H9 (cell line): ENCODE measurements around the gene SWI5. TPM values are rescaled to one million over a fixed set of nuclear protein-coding genes. Genes with fewer than 3 reads are reported as not detected.

Experiments
- DNase-seq: peaks from one replicate; pipeline ENCODE4 v3.0.0-alpha.2; 2017
- H2AFZ ChIP-seq: one replicate; pipeline ENCODE4 v1.6.1; 2013; ENCODE audit warnings: mild to moderate bottlenecking, low read length, control low read depth, moderate library complexity
- H2AK5ac ChIP-seq: 2 replicates; pipeline ENCODE4 v1.6.1; 2013; ENCODE audit warnings: low read length, control low read depth, mixed read lengths; ENCODE audit not compliant: insufficient read length
- H2BK120ac ChIP-seq: one replicate; pipeline ENCODE4 v1.6.1; 2013; ENCODE audit warnings: low read depth, mild to moderate bottlenecking, low read length, control low read depth, inconsistent platforms; ENCODE audit not compliant: poor library complexity, severe bottlenecking
- H2BK12ac ChIP-seq: 2 replicates; pipeline ENCODE4 v1.6.1; 2013; ENCODE audit warnings: low read length, control low read depth, mixed read lengths, low read depth; ENCODE audit not compliant: insufficient read length
- H2BK15ac ChIP-seq: 2 replicates; pipeline ENCODE4 v1.6.1; 2013; ENCODE audit warnings: low read depth, low read length, control low read depth
- H2BK20ac ChIP-seq: one replicate; pipeline ENCODE4 v1.6.1; 2013; ENCODE audit warnings: low read depth, mild to moderate bottlenecking, low read length, control low read depth, inconsistent platforms; ENCODE audit not compliant: poor library complexity, severe bottlenecking
- H2BK5ac ChIP-seq: 2 replicates; pipeline ENCODE4 v1.6.1; 2013; ENCODE audit warnings: low read length, control low read depth, mixed read lengths; ENCODE audit not compliant: insufficient read length
- H3K14ac ChIP-seq: 2 replicates; pipeline ENCODE4 v1.6.1; 2013; ENCODE audit warnings: low read length, control low read depth; ENCODE audit not compliant: insufficient read depth
- H3K18ac ChIP-seq: 2 replicates; pipeline ENCODE4 v1.6.1; 2013; ENCODE audit warnings: low read depth, mild to moderate bottlenecking, mixed read lengths, low read length, control low read depth; ENCODE audit not compliant: insufficient read length
- H3K23ac ChIP-seq: 2 replicates; pipeline ENCODE4 v1.6.1; 2013; ENCODE audit warnings: low read length, control low read depth, mixed read lengths, low read depth; ENCODE audit not compliant: insufficient read length
- H3K23me2 ChIP-seq: 2 replicates; pipeline ENCODE4 v1.6.1; 2013; ENCODE audit warnings: low read depth, mild to moderate bottlenecking, mixed read lengths, low read length, control low read depth; ENCODE audit not compliant: insufficient read length, poor library complexity, severe bottlenecking
- H3K27ac ChIP-seq: 2 replicates; pipeline ENCODE4 v1.5.1; 2013; ENCODE audit warnings: low read length, control low read depth, mixed read lengths, low read depth; ENCODE audit not compliant: insufficient read length
- H3K27me3 ChIP-seq: 2 replicates; pipeline ENCODE4 v1.6.1; 2013; ENCODE audit warnings: low read length, control low read depth, inconsistent platforms; ENCODE audit not compliant: insufficient read depth
- H3K4ac ChIP-seq: 2 replicates; pipeline ENCODE4 v1.6.1; 2013; ENCODE audit warnings: low read depth, mild to moderate bottlenecking, control low read depth, inconsistent platforms, low read length, moderate library complexity
- H3K4me1 ChIP-seq: 2 replicates; pipeline ENCODE4 v1.6.1; 2013; ENCODE audit warnings: low read length, control low read depth, inconsistent platforms; ENCODE audit not compliant: insufficient read depth
- H3K4me2 ChIP-seq: 2 replicates; pipeline ENCODE4 v1.6.1; 2013; ENCODE audit warnings: low read length, control low read depth, mixed read lengths; ENCODE audit not compliant: insufficient read length, insufficient read depth
- H3K56ac ChIP-seq: 2 replicates; pipeline ENCODE4 v1.6.1; 2013; ENCODE audit warnings: low read depth, mild to moderate bottlenecking, mixed read lengths, low read length, control low read depth; ENCODE audit not compliant: insufficient read length
- H3K79me1 ChIP-seq: 2 replicates; pipeline ENCODE4 v1.6.1; 2013; ENCODE audit warnings: low read depth, mild to moderate bottlenecking, moderate library complexity, low read length, control low read depth, inconsistent platforms; ENCODE audit not compliant: insufficient read depth, poor library complexity, severe bottlenecking
- H3K79me2 ChIP-seq: 2 replicates; pipeline ENCODE4 v1.6.1; 2013; ENCODE audit warnings: low read length, control low read depth, inconsistent platforms; ENCODE audit not compliant: insufficient read depth
- H3K9ac ChIP-seq: 2 replicates; pipeline ENCODE4 v1.6.1; 2013; ENCODE audit warnings: low read length, control low read depth, mixed read lengths; ENCODE audit not compliant: insufficient read length; ENCODE audit errors: extremely low read depth
- H3K9me3 ChIP-seq: one replicate; pipeline ENCODE4 v1.6.1; 2013; ENCODE audit warnings: low read depth, low read length, inconsistent platforms; ENCODE audit not compliant: control insufficient read depth
- H3T11ph ChIP-seq: one replicate; pipeline ENCODE4 v1.6.1; 2013; ENCODE audit warnings: mild to moderate bottlenecking, low read length, control low read depth, inconsistent platforms
- H4K20me1 ChIP-seq: one replicate; pipeline ENCODE4 v1.6.1; 2013; ENCODE audit not compliant: control insufficient read depth, insufficient read length, insufficient read depth
- H4K5ac ChIP-seq: 2 replicates; pipeline ENCODE4 v1.6.1; 2013; ENCODE audit warnings: low read depth, mild to moderate bottlenecking, mixed read lengths, low read length, control low read depth; ENCODE audit not compliant: insufficient read length
- H4K8ac ChIP-seq: replicated peaks from 2 replicates; pipeline ENCODE4 v1.6.1; 2013; ENCODE audit warnings: low read length, control low read depth, mixed read lengths, low read depth; ENCODE audit not compliant: insufficient read length
- H4K91ac ChIP-seq: 2 replicates; pipeline ENCODE4 v1.6.1; 2013; ENCODE audit warnings: low read depth, mild to moderate bottlenecking, moderate library complexity, mixed read lengths, low read length, control low read depth; ENCODE audit not compliant: insufficient read length
- H3K27ac Mint-ChIP-seq, 3 experiments: 2 replicates in 2 of 3; 3 replicates in 1 of 3; pipeline ENCODE4 v1.8.0; 2020 to 2021; ENCODE audit warnings: mixed read lengths in 3 of 3, mild to moderate bottlenecking in 1 of 3, moderate library complexity in 1 of 3
- H3K27me3 Mint-ChIP-seq: 2 replicates; pipeline ENCODE4 v1.8.0; 2021; ENCODE audit warnings: low read depth, mild to moderate bottlenecking, moderate library complexity, mixed read lengths
- H3K36me3 Mint-ChIP-seq, 3 experiments: 2 replicates in 2 of 3; 3 replicates in 1 of 3; pipeline ENCODE4 v1.8.0; 2020 to 2021; ENCODE audit warnings: low read depth in 3 of 3, mixed read lengths in 3 of 3; ENCODE audit not compliant: insufficient read depth in 1 of 3
- H3K4me1 Mint-ChIP-seq, 2 experiments: 2 replicates each; pipeline ENCODE4 v1.8.0; 2020; ENCODE audit warnings: mixed read lengths in 2 of 2
- H3K4me3 Mint-ChIP-seq, 2 experiments: 2 replicates in 1 of 2; 3 replicates in 1 of 2; pipeline ENCODE4 v1.8.0; 2020 to 2021; ENCODE audit warnings: mild to moderate bottlenecking in 2 of 2, mixed read lengths in 2 of 2, moderate library complexity in 1 of 2
- H3K9me3 Mint-ChIP-seq, 2 experiments: 2 replicates in 1 of 2; 3 replicates in 1 of 2; pipeline ENCODE4 v1.8.0; 2020; ENCODE audit warnings: mild to moderate bottlenecking in 2 of 2, mixed read lengths in 2 of 2, moderate library complexity in 1 of 2
- CTCF ChIP-seq: fragments of 200-600 bp; sonication (generic); conservative IDR thresholded peaks from 3 replicates; pipeline ENCODE4 v1.8.0; 2021; ENCODE audit warnings: antibody characterized with exemption, mild to moderate bottlenecking
- WGBS: extraction: QIAGEN DNeasy Blood & Tissue Kit; methylation state at CpG from one replicate; pipeline ENCODE4 v1.1.7; 2013; ENCODE audit warnings: missing lambda C conversion rate, low lambda C conversion rate, mixed read lengths; ENCODE audit not compliant: insufficient read length; ENCODE audit errors: extremely low coverage; 5-methylcytosine and 5-hydroxymethylcytosine counted together
- total RNA-seq: library from RNA; stranded (reverse); gene quantifications from 2 replicates; pipeline ENCODE4 v1.2.1, GENCODE V29; 2021

Gene SWI5
- total RNA-seq, 1 experiment from 2014 or later, result 25.6 TPM

DNA sequence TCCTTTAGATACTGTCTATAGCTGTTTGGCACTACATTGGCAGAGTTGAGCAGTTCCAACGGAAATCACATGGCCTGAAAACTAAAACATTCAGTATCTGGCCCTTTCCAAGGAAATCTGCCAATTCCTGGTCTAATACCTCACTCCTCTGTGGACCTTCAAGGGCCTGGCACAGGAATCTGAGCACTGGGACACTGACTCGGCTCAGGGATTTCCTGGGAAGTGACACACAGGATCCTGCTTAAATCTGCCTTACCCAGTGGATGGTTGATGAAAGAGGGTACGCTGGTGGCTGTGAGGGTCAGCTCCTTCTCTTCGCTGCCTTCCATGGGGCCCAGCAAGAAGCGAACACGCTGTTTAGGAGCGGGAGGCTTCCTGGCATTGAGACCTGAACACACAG lies 45.3 kb downstream of the SWI5 start:
- DNase-seq, result no peak

More for the DNA sequence above, 45.3 kb downstream of the SWI5 start:
- Histone ChIP-seq H2AFZ (no peak overlapping the region), H4K20me1 (no peaks in the 10 kb centered on the region), H3K79me1 (peaks cover 3% of the 10 kb centered on the region), H3K14ac (no peak overlapping the region), H3K4me2 (peak overlapping the region; percentile 47), H3K18ac (no peak overlapping the region), H2AK5ac (no peak overlapping the region), H2BK20ac (no peak overlapping the region), H3K4ac (no peak overlapping the region), H3K9ac (no peak overlapping the region), H3K23me2 (peaks cover 7% of the 10 kb centered on the region), H2BK120ac (no peak overlapping the region), H3K9me3 (no peaks in the 10 kb centered on the region), H3T11ph (no peak overlapping the region), H2BK15ac (no peak overlapping the region), H3K4me1 (no peaks in the 10 kb centered on the region), H3K56ac (no peak overlapping the region), H3K27me3 (no peaks in the 10 kb centered on the region), H3K79me2 (peaks cover 2% of the 10 kb centered on the region; the same call in 1 of the 2 replicates), H3K27ac (no peak overlapping the region), H3K23ac (no peak overlapping the region), H4K91ac (no peak overlapping the region), H4K5ac (no peak overlapping the region), H2BK12ac (no peak overlapping the region), H4K8ac (peak overlapping the region; percentile 93), H2BK5ac (no peak overlapping the region)
- peaks cover 6 to 12% of the 10 kb centered on the region in 2 experiments for H3K4me1 Mint-ChIP-seq
- H3K4me3 Mint-ChIP-seq, result peak overlapping the region; percentile 98 to 99
- WGBS, result no CpG with 5 or more reads among the region's 7 CpGs
- TF ChIP-seq CTCF, result no peak
- peaks cover 2 to 33% (median 26%) of the 10 kb centered on the region in 3 experiments for H3K36me3 Mint-ChIP-seq
- H3K9me3 Mint-ChIP-seq, result no peaks in the 10 kb centered on the region; a peak in 1 of 5 replicates
- no peak overlapping the region for H3K27ac Mint-ChIP-seq
- no peaks in the 10 kb centered on the region for H3K27me3 Mint-ChIP-seq
